Measurements from ENCODE around the gene FAM53B.

The FAM53B gene

GRCh38 chr10:124676416-124677062 is 67.6 kb downstream of the FAM53B start:
- no peak for DNase-seq

DNA sequence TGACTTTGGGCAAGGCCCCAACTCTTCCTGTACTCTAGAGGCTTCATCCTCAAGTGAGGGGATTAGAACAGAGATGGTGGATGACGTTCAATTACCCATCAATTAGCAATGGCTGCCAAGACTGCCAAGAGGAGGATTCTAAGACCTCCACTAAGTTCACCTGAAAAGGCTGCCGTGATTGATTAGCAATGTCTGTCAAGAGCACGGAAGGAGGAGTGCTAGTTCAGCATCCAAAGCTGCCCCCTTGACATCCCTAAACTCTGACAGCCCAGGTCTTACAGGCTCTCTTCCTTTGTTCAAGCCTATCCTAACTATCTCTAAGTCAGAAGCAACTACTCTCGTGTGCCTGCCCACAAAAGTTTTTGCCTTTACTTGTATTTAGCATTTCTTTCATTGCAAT is 68.4 kb downstream of the FAM53B start:
- no peak for DNase-seq

DNA sequence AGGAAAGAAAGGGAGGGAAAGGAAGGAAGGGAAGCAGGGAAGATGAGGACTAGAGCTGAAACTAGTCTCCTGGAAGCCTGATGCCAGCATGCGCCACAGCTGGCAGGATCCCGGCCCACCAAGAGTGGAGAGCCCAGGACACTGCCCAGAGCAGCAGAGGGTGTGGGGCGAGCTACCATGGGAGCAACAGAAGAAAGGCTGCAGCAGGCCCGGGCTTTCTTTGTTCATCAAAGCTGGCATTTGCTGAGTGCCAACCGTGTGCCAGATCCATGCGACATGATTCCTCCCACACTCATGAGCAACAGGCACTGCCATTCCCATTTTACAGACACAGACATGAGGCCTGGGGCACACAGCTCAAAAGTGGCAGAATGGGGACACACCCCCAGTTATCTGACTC is 68.9 kb downstream of the FAM53B start:
- no peak for DNase-seq

DNA sequence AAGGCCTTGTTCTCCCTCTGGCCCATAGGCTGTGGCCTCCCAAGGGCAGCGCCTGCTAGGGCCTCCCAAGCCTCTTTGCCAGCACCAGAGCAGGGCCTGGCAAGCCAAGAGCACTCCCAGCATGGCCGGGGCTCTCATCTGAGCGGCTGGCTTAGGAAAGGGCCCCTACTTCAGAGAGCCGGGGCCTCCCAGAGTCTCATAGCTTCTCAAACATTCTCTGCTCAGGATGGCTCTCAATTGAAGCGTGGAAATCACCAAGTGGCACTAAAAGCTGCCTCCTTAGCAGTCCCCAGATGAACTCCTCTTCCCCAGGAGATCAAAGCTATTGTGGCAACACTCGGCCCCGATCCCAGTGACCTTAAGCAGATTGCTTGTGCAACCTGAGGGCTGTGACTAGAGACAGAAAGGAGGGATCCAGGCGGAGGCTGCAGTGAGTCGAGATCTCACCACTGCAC is 69.4 kb downstream of the FAM53B start:
- DNase-seq = no peak

- peak; percentile 8 for DNase-seq
Observed at GRCh38 chr10:124672181-124672638, 72.0 kb downstream of the FAM53B start.

DNA sequence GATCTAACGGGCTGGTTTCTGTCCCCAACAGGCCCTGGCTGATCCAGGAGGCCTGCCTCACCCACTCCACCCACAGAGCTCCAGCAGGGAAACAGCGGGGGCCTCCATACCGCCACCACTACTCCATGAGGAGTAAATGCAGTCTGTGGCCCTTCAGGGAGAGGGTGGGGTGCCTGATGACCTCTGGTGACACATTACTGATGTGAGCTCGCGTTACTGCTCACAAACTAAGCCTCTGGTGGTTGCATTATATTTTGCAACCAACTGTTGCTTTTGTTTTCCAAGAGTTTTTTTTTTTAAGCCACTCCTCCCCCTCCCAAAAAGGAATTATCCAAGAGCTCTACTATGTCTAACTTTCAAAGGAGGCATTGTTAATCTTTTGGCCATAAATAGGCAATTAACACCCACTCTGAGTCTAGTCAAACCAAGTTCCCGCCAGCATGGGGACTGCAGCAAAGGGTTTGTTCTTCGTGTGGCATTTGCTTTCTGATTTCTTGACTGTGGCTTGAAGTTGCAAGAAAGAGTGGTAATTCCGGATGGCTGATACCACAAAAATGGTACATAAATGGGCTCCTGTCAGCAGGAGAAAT is 72.6 kb downstream of the FAM53B start:
- DNase-seq = peak; percentile 12

- DNase-seq = no peak
Observed at GRCh38 chr10:124670849-124671248, 73.3 kb downstream of the FAM53B start.

DNA sequence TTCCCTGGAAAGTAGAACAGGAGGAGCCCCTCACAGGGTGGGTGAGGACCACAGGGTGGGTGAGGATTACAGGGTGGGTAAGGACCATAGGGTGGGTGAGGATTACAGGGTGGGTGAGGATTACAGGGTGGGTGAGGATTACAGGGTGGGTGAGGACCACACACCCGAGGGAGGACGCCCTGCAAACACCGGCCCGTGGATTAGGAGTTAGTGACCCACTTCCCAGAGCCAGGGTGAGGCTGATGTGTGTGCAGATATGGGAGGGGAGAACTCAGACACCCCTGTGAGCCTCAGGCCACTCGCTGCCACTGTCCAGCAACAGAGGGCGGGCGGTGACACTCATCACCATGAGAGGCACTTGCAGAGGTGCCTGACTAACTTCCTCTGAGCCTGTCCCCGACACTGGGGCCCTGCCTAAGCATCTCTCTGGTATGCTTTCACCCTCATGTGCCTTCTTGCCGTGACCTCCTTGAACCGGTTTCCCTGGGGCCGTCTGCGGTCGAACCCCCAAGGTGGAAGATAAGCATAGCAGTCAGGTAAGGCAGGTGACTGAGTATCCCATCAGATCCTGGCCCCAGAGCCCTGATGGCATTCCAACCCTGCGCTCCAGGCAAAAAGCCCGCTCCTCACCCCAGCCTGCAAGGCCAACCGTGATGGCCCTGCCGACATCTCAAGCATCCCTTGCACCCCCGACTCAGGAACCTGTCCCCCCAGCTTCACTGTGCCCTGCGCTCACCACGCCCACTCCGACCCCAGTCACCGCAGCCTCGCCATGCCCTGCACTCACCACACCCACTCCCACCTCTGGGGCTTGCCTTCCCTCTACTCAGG is 74.1 kb downstream of the FAM53B start:
- no peak for DNase-seq

- no peak for DNase-seq
Observed at GRCh38 chr10:124669141-124669823, 74.9 kb downstream of the FAM53B start.

DNA sequence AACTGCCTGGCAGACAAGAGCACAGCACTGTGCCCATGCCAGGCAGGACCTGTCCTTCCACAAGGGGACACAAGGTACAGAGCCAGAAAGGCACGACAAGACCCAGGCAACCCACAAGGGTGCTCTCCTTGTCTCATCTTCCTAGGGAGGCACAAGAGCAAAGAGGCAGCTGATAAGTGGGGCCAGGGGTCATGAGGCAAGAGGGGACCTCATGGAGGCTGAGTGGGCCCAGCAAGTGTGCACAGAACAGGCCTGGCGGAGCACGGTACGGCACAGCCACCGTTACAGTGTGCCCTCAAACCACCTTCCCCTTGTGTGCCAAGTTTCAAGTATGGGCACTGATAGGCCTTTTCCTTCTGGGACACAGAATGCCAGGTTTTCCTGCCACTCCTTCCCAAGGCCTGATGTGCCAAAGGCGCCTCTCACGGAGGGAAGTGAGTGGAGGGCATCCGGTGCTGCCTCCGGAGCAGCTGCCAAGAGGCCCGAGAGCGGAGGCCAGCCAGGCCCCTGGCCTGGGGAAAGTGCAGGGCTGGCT is 75.6 kb downstream of the FAM53B start:
- no peak for DNase-seq

GRCh38 chr10:124667425-124668345 is 76.5 kb downstream of the FAM53B start:
- no peak for DNase-seq

DNA sequence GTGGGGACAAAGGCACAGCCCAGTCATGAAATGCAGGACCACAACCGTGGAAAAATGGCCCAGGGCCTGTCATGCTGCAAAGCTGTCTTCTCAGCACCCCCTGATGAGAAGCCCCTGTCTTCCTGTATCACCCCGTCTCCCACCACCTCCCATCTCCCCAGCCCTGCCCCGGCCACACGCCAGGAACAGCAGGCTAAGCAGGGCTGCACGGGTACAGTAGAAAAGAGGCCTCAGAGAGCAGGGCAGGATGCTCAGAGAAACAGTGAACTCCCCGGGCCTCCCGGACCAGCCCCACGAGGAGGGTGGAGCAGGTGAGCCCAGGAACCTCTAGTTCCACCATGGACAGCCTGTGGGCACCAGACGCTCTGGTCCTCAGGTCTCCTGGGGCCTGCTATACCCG is 77.7 kb downstream of the FAM53B start:
- no peak for DNase-seq

DNA sequence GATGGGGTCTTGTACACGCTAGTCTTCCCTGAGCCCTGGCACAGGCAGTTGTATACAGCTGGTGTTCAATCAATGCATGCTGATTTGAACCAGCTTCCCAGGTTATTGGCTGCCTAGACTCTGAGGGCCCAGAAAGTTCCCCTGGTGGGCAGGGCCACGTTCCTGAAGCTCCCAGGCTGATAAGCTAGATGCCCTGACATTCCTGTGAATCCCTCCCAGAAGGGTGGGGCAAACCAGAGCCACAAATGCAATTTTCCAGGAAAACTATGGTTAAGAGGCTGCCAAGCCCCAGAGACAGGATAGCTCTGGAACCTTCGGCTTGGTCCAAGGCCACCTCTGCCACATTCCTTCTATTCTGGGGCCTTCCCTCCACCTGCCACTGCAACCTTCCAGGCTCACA is 78.2 kb downstream of the FAM53B start:
- no peak for DNase-seq

- DNase-seq = no peak
Observed at GRCh38 chr10:124665558-124665957, 78.6 kb downstream of the FAM53B start.

DNA sequence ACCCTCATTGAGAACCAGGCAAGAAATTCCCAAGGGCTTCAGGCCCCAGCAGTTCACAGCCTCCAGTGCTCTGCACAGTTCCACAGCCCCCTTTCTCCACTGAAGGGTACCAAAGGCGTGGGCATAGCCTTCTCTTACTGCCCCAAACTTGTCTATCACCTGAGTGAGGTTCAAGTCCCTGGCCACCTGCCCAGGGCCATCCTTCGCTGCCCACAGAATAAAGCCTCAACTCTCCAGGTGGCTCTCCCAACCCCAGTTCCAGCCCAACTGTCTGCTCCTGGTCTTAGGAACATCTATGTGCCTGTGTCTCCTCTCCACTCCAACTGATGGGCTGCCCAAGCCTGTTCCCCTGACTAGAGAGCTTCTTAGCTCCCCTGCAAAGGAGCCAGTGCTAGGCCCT is 79.1 kb downstream of the FAM53B start:
- no peak for DNase-seq

DNA sequence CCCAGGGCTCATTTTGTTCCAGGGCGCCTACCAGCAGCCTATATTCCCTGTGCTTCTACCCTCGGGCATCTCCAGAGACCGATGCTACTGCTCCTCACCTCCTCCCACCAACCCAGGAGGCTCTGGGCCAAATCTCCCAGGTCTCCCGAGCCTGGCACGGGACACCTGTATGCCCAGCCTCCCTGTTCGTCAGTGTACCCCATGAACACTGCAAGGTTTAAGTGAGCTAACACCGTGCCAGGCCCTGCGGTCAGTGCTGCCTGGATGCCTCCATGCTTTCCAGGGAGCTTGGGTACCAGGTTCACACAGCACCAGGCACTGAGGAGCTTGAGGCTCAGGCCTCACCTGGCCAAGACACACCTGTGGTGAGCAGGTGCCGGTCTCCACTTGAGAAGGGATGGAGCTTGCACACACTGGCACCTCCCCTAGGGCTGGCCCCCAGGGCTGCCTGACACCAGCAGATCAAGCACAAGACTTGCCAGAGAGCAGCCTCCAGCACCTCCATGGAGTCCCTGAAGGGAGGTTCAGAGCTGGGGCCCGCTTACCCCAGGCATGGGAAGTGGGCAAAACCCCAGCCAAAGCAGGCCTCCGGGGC is 80.3 kb downstream of the FAM53B start:
- DNase-seq = no peak

DNA sequence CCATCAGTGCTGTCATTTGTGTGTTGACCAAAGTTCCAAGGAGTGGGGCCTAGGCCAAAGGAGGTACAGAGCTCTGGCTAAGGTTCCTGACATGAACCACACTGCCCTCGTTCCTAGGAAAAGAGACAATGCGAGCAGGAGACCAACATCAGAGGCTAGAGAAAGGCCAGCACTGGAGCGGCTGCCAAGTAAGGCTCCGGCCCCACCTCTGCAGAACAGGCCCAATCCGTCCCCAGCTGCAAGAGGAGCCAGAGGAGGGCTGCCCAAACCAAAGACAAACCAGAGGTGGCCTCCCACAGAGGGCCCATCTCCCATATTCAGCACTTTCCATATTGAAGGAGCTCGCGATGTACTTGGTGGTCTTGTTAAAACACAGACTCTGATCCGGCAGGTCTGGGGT is 81.0 kb downstream of the FAM53B start:
- no peak for DNase-seq

DNA sequence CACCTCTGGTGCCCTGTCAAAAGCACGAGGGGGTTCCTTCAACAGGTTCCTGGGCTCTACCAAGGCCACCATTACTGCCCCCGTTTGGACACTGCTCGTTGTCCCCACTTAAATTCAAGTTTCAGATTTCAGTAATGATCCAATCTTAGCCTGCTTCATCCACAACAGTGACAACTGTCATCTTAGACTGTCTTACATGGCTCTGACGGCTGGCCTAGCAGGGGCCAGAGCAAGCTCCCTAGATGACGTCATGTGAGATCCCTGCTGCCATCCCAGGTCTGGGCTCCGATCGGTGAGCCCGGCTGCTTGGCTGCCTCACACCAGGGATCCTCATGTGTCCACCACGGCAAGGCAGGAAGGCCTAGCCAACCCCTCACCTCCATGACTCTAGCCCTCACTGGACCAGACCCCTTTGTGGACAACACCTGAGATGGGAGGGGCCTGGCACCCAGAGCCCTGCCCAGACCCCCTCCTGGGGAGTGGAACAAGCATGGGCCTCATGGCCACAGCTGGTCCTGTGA is 82.5 kb downstream of the FAM53B start:
- no peak for DNase-seq

- DNase-seq = no peak
Observed at GRCh38 chr10:124660404-124661125, 83.6 kb downstream of the FAM53B start.

- DNase-seq = no peak
Observed at GRCh38 chr10:124659380-124659779, 84.8 kb downstream of the FAM53B start.

Measured in fibroblast of skin of abdomen (primary cell).